CD14-positive monocyte (primary cell): Measurements from ENCODE around the gene SETD1A. TPM values are rescaled to one million over a fixed set of nuclear protein-coding genes. Genes with fewer than 3 reads are reported as not detected.
"Not testable (repeated sequence)": the region's sequence is repeated elsewhere in the genome, so short reads cannot be mapped to it uniquely, and the experiment has no call there.

Experiments used
- DNase-seq, 3 donors: peaks; one replicate each; pipeline ENCODE4 v3.0.0-alpha.2; 2011 to 2022
- H2AFZ ChIP-seq: 2 replicates; pipeline ENCODE4 v1.6.0; 2012; ENCODE audit warnings: mild to moderate bottlenecking, low read depth, low read length, inconsistent platforms; ENCODE audit not compliant: insufficient read depth, poor library complexity, severe bottlenecking
- H3K27ac ChIP-seq, 2 donors: 1 replicate in 1 of 2; 2 replicates in 1 of 2; pipeline ENCODE4 v1.5.1; 2012 to 2013; ENCODE audit warnings: low read length in 2 of 2, control low read depth in 1 of 2, inconsistent platforms in 1 of 2, low read depth in 1 of 2, mild to moderate bottlenecking in 1 of 2
- H3K27me3 ChIP-seq, 2 donors: one replicate each; pipeline versions ENCODE4 v1.6.0 to v1.6.1; 2011 to 2013; ENCODE audit warnings: low read length in 2 of 2; ENCODE audit not compliant: control insufficient read depth in 2 of 2, insufficient read depth in 2 of 2
- H3K36me3 ChIP-seq, 2 donors: replicated peaks in 1 of 2; 1 replicate in 1 of 2; 2 replicates in 1 of 2; pipeline versions ENCODE4 v1.5.1 to v1.6.1; 2012 to 2013; ENCODE audit warnings: low read length in 2 of 2, control low read depth in 1 of 2, inconsistent platforms in 1 of 2, mild to moderate bottlenecking in 1 of 2; ENCODE audit not compliant: insufficient read depth in 2 of 2, control insufficient read depth in 1 of 2
- H3K4me1 ChIP-seq, 2 donors: 1 replicate in 1 of 2; 2 replicates in 1 of 2; pipeline versions ENCODE4 v1.5.1 to v1.6.1; 2012 to 2013; ENCODE audit warnings: low read length in 2 of 2, control low read depth in 1 of 2, inconsistent platforms in 1 of 2, mild to moderate bottlenecking in 1 of 2, moderate library complexity in 1 of 2; ENCODE audit not compliant: insufficient read depth in 2 of 2, control insufficient read depth in 1 of 2
- H3K4me2 ChIP-seq: replicated peaks from 2 replicates; pipeline ENCODE3; 2012; ENCODE audit warnings: low read length, moderate library complexity, mild to moderate bottlenecking; ENCODE audit not compliant: poor library complexity, severe bottlenecking; ENCODE audit errors: extremely low read depth
- H3K4me3 ChIP-seq, 3 experiments: fragments of 200-600 bp in 1 of 3; sonication (generic) in 1 of 3; replicated peaks in 1 of 3; 1 replicate in 2 of 3; 2 replicates in 1 of 3; pipeline ENCODE4 v1.5.1; 2011 to 2013; ENCODE audit warnings: low read length in 3 of 3, mild to moderate bottlenecking in 3 of 3, control low read depth in 2 of 3, low read depth in 2 of 3, inconsistent platforms in 1 of 3, moderate library complexity in 1 of 3
- H3K79me2 ChIP-seq: 2 replicates; pipeline ENCODE4 v1.6.0; 2012; ENCODE audit warnings: mild to moderate bottlenecking, control low read depth, inconsistent platforms, low read length, moderate library complexity; ENCODE audit not compliant: insufficient read depth
- H3K9ac ChIP-seq: 2 replicates; pipeline ENCODE4 v1.6.0; 2017; ENCODE audit warnings: low read length, mild to moderate bottlenecking; ENCODE audit not compliant: insufficient read depth, poor library complexity, severe bottlenecking
- H3K9me3 ChIP-seq, 2 donors: replicated peaks in 1 of 2; 1 replicate in 1 of 2; 2 replicates in 1 of 2; pipeline versions ENCODE4 v1.5.1 to v1.6.1; 2012 to 2013; ENCODE audit warnings: low read length in 2 of 2, control low read depth in 1 of 2; ENCODE audit not compliant: control insufficient read depth in 1 of 2, insufficient read depth in 1 of 2
- H4K20me1 ChIP-seq: 2 replicates; pipeline ENCODE4 v1.6.0; 2012; ENCODE audit warnings: mild to moderate bottlenecking, low read length, control low read depth, moderate library complexity; ENCODE audit not compliant: insufficient read depth
- H3K27ac Mint-ChIP-seq, 7 donors: one replicate each; pipeline ENCODE4 v1.8.0; 2020; ENCODE audit warnings: mild to moderate bottlenecking in 7 of 7, mixed read lengths in 7 of 7, moderate library complexity in 6 of 7, inconsistent platforms in 2 of 7
- H3K27me3 Mint-ChIP-seq, 3 donors: one replicate each; pipeline ENCODE4 v1.8.0; 2021 to 2022; ENCODE audit warnings: low read depth in 3 of 3, mild to moderate bottlenecking in 3 of 3, mixed read lengths in 3 of 3, moderate library complexity in 3 of 3, inconsistent platforms in 1 of 3
- H3K36me3 Mint-ChIP-seq, 2 donors: one replicate each; pipeline ENCODE4 v1.8.0; 2020; ENCODE audit warnings: mixed read lengths in 2 of 2, inconsistent platforms in 1 of 2, mild to moderate bottlenecking in 1 of 2
- H3K4me1 Mint-ChIP-seq: one replicate; pipeline ENCODE4 v1.8.0; 2020; ENCODE audit warnings: mild to moderate bottlenecking, mixed read lengths
- H3K4me3 Mint-ChIP-seq, 2 donors: one replicate each; pipeline ENCODE4 v1.8.0; 2020; ENCODE audit warnings: mild to moderate bottlenecking in 2 of 2, mixed read lengths in 2 of 2, moderate library complexity in 1 of 2
- H3K9me3 Mint-ChIP-seq, 7 donors: one replicate each; pipeline ENCODE4 v1.8.0; 2020 to 2022; ENCODE audit warnings: mixed read lengths in 7 of 7, mild to moderate bottlenecking in 6 of 7, moderate library complexity in 6 of 7, inconsistent platforms in 2 of 7
- whole genome bisulfite sequencing: methylation state at CpG from one replicate; pipeline ENCODE4 v1.1.5; 2013; ENCODE audit warnings: missing lambda C conversion rate; ENCODE audit not compliant: insufficient coverage; 5-methylcytosine and 5-hydroxymethylcytosine counted together
- intact Hi-C, 2 donors: fragments of 100-400 bp; cut with micrococcal nuclease; formaldehyde crosslinking; loops; one replicate each; pipeline versions ENCODE4 v1.15.0 to v1.15.1; 2023
- polyA plus RNA-seq, 3 donors: library from polyadenylated mRNA; depleted of rRNA in 1 of 3; unstranded in 2 of 3; stranded (reverse) in 1 of 3; fragments of 300-500 nt in 2 of 3; fragments of >200 nt in 1 of 3; fragmentation: Illumina TruSeq in 2 of 3; gene quantifications; 1 replicate in 2 of 3; 2 replicates in 1 of 3; pipeline ENCODE4 v1.2.3, GENCODE V29; 2012 to 2021
- TF ChIP-seq, protein P1 (sequence below): fragments of 200-600 bp; IDR thresholded peaks from one replicate; pipeline ENCODE4 v1.8.0; 2022; ENCODE audit warnings: antibody characterized with exemption, mild to moderate bottlenecking

The SETD1A gene
- polyA plus RNA-seq, 3 donors, result 0.16 to 6.6 (median 1.3) TPM

DNA sequence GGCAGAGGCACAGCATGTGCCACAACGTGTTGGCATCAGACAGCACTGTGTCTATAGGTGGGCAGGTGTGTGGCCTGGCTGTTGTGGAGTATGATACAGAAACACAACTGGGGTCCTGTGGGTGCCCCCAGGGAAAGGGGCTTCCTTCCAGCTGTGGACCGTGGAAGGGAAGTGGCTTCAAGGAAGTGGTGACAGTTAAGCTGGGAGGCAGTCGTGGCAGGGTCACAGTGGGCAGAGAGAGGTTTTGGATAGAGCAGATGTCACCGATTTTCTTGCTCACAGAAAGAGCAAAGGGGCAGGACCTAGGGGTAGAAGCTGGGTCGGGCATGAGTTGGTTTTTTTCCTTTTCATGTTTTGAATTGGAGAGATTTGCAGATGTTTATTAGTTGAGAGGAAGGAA, 19.9 kb upstream of the SETD1A start:
- Histone ChIP-seq H3K9ac (no peak overlapping the region), H3K4me2 (no peak overlapping the region), H3K27ac (no peak overlapping the region), H3K9me3 (no peaks in the 10 kb centered on the region), H3K27me3 (no peaks in the 10 kb centered on the region), H3K4me1 (peaks cover 22 to 27% of the 10 kb centered on the region in 2 donors), H3K79me2 (no peaks in the 10 kb centered on the region), H3K4me3 (no peak overlapping the region), H2AFZ (no peak overlapping the region), H4K20me1 (peaks cover 5% of the 10 kb centered on the region), H3K36me3 (peaks cover 7 to 27% of the 10 kb centered on the region in 2 donors)
- intact Hi-C loops, result loop anchor here in 1 of 2 donors (5.0 kb wide), 1 partner anchor 90 kb away; no protein-coding TSS in a partner anchor
- Mint-ChIP-seq H3K9me3 (no peaks in the 10 kb centered on the region), H3K4me1 (peaks cover 35% of the 10 kb centered on the region), H3K27me3 (no peaks in the 10 kb centered on the region), H3K36me3 (peaks cover 29 to 51% of the 10 kb centered on the region in 2 donors), H3K27ac (peak overlapping the region in 4 of 7 donors; percentile 7 to 81 (median 56)), H3K4me3 (peak overlapping the region in 1 of 2 donors; percentile 17)
- WGBS, result 4% methylated on average over 5 of the region's 5 CpGs
- TF ChIP-seq, protein P1, sequence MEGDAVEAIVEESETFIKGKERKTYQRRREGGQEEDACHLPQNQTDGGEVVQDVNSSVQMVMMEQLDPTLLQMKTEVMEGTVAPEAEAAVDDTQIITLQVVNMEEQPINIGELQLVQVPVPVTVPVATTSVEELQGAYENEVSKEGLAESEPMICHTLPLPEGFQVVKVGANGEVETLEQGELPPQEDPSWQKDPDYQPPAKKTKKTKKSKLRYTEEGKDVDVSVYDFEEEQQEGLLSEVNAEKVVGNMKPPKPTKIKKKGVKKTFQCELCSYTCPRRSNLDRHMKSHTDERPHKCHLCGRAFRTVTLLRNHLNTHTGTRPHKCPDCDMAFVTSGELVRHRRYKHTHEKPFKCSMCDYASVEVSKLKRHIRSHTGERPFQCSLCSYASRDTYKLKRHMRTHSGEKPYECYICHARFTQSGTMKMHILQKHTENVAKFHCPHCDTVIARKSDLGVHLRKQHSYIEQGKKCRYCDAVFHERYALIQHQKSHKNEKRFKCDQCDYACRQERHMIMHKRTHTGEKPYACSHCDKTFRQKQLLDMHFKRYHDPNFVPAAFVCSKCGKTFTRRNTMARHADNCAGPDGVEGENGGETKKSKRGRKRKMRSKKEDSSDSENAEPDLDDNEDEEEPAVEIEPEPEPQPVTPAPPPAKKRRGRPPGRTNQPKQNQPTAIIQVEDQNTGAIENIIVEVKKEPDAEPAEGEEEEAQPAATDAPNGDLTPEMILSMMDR, result no peak
- no peak for DNase-seq

DNA sequence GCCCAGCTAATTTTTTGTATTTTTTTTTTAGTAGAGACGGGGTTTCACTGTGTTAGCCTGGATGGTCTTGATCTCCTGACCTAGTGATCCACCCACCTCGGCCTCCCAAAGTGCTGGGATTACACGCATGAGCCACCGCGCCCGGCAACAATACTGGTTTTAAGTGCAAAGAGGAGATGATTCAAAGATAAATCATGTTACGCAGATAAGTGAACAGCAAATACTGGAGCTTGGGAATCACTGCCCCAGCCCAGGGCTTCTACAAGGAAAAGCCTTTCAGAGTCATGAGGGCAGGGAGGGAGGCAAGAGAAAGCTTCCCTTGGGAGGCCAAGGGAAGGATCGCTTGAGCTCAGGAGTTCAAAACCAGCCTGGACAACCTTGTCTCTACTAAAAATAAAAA, 18.0 kb upstream of the SETD1A start:
- H4K20me1 ChIP-seq, H3K9ac ChIP-seq, H3K79me2 ChIP-seq, H3K9me3 ChIP-seq, H3K4me3 ChIP-seq, H3K27me3 Mint-ChIP-seq, H2AFZ ChIP-seq, H3K4me2 ChIP-seq, H3K27ac Mint-ChIP-seq, H3K27ac ChIP-seq, DNase-seq, H3K9me3 Mint-ChIP-seq, H3K4me3 Mint-ChIP-seq, H3K27me3 ChIP-seq: not testable (repeated sequence)
- Histone ChIP-seq H3K36me3 (peaks cover 15 to 31% of the 10 kb centered on the region in 2 donors), H3K4me1 (peaks cover 21 to 26% of the 10 kb centered on the region in 2 donors)
- peaks cover 34% of the 10 kb centered on the region for H3K4me1 Mint-ChIP-seq
- 98% methylated on average over 8 of the region's 8 CpGs for WGBS
- H3K36me3 Mint-ChIP-seq, result peaks cover 36 to 49% of the 10 kb centered on the region in 2 donors
- intact Hi-C loops, result loop anchor here in 1 of 2 donors (5.0 kb wide), 1 partner anchor 92 kb away; no protein-coding TSS in a partner anchor
